ENCODE results near the gene STPG3.

STPG3 gene

GRCh38 chr9:137266585-137267453, 15.7 kb downstream of the STPG3 start:
- TF ChIP-seq TAF1 (IDR thresholded peaks at IDR 0.05; ENCODE audit: borderline replicate concordance, insufficient read depth, low read length): no peak
- no peak for TF ChIP-seq POLR2AphosphoS5 (IDR thresholded peaks at IDR 0.05; ENCODE audit: low read depth, low read length)
- TF ChIP-seq SIN3A (IDR thresholded peaks at IDR 0.05; ENCODE audit: borderline replicate concordance, insufficient read depth, low read length): no peak
- TF ChIP-seq FOXP2 (optimal IDR thresholded peaks at IDR 0.05; ENCODE audit: borderline replicate concordance, extremely low read depth, extremely low read length, insufficient read depth): no peak
- TF ChIP-seq REST (IDR thresholded peaks at IDR 0.05; ENCODE audit: insufficient read depth in 1 of 2, low read depth in 2 of 2, low read length in 2 of 2): no peak

- TF ChIP-seq POLR2AphosphoS5 (IDR thresholded peaks at IDR 0.05; ENCODE audit: low read depth, low read length): no peak
- no peak for TF ChIP-seq FOXP2 (optimal IDR thresholded peaks at IDR 0.05; ENCODE audit: borderline replicate concordance, extremely low read depth, extremely low read length, insufficient read depth)
- TF ChIP-seq REST (IDR thresholded peaks at IDR 0.05; ENCODE audit: insufficient read depth in 1 of 2, low read depth in 2 of 2, low read length in 2 of 2): no peak
- no peak for TF ChIP-seq SIN3A (IDR thresholded peaks at IDR 0.05; ENCODE audit: borderline replicate concordance, insufficient read depth, low read length)
- TF ChIP-seq TAF1 (IDR thresholded peaks at IDR 0.05; ENCODE audit: borderline replicate concordance, insufficient read depth, low read length): no peak
Observed at GRCh38 chr9:137267933-137268355, 16.9 kb downstream of the STPG3 start.

DNA sequence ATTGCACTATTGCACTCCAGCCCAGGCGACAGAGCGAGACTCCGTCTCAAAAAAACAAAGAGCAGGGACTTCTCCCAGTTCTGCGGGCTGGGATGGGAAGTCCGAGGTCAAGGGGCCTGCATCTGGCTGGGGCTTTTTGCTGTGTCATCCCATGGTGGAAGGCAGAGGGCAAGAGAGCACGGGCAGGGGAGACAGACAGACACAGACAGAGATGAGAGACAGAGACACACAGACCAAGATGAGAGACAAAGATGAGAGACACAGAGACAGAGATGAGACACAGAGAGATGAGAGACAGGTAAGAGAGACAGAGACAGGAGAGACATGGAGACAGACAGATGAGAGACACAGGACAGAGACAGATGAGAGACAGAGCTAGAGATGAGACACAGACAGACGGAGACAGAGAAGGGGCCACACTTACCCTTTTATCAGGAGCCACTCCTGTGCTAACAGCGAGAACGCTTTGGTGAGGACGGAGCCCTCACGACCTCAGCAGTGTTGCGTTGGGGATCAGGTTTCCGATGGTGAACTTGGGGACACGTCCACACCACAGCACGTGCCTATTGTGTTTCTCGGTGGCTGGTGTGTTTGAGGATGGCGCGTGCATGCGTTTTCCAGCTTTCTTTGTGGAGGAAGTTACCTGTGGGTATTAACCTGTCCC, 17.6 kb downstream of the STPG3 start:
- TF ChIP-seq POLR2AphosphoS5 (IDR thresholded peaks at IDR 0.05; ENCODE audit: low read depth, low read length): no peak

GRCh38 chr9:137269231-137269772, 18.2 kb downstream of the STPG3 start:
- TF ChIP-seq FOXP2 (optimal IDR thresholded peaks at IDR 0.05; ENCODE audit: borderline replicate concordance, extremely low read depth, extremely low read length, insufficient read depth) (no peak), POLR2AphosphoS5 (IDR thresholded peaks at IDR 0.05; ENCODE audit: low read depth, low read length) (no peak), TAF1 (IDR thresholded peaks at IDR 0.05; ENCODE audit: borderline replicate concordance, insufficient read depth, low read length) (no peak), SIN3A (IDR thresholded peaks at IDR 0.05; ENCODE audit: borderline replicate concordance, insufficient read depth, low read length) (no peak), REST (IDR thresholded peaks at IDR 0.05; ENCODE audit: insufficient read depth in 1 of 2, low read depth in 2 of 2, low read length in 2 of 2) (no peak)

- TF ChIP-seq POLR2AphosphoS5 (IDR thresholded peaks at IDR 0.05; ENCODE audit: low read depth, low read length) (no peak), REST (IDR thresholded peaks at IDR 0.05; ENCODE audit: insufficient read depth in 1 of 2, low read depth in 2 of 2, low read length in 2 of 2) (no peak), TAF1 (IDR thresholded peaks at IDR 0.05; ENCODE audit: borderline replicate concordance, insufficient read depth, low read length) (no peak), SIN3A (IDR thresholded peaks at IDR 0.05; ENCODE audit: borderline replicate concordance, insufficient read depth, low read length) (no peak), FOXP2 (optimal IDR thresholded peaks at IDR 0.05; ENCODE audit: borderline replicate concordance, extremely low read depth, extremely low read length, insufficient read depth) (no peak)
Observed at GRCh38 chr9:137270929-137271695, 20.0 kb downstream of the STPG3 start.

Data from PFSK-1 (cell line).